Neural cell (in vitro differentiated cells): Measurements from ENCODE around the gene POLR1B. TPM values are rescaled to one million over a fixed set of nuclear protein-coding genes. Genes with fewer than 3 reads are reported as not detected.

Experiments
- H2AFZ ChIP-seq: fragments of 200-600, 300-800 bp; sonication (generic), shearing (Covaris generic); 2 replicates; pipeline ENCODE4 v1.6.0; 2014; ENCODE audit warnings: low read depth, mild to moderate bottlenecking, antibody characterized with exemption, low read length, moderate library complexity
- H3F3A ChIP-seq: fragments of 200-600 bp; shearing (Covaris generic); 2 replicates; pipeline ENCODE4 v1.6.1; 2016; ENCODE audit warnings: mild to moderate bottlenecking, moderate library complexity, mixed read lengths, antibody characterized with exemption, low read length; ENCODE audit not compliant: insufficient read depth, poor library complexity, severe bottlenecking
- H3K27ac ChIP-seq: fragments of 200-600, 300-800 bp; sonication (generic), shearing (Covaris generic); 2 replicates; pipeline ENCODE4 v1.5.1; 2014; ENCODE audit warnings: mild to moderate bottlenecking, low read length, moderate library complexity
- H3K27me3 ChIP-seq: fragments of 300-800, 200-600 bp; sonication (generic), shearing (Covaris generic); 2 replicates; pipeline ENCODE4 v1.6.0; 2014; ENCODE audit warnings: mild to moderate bottlenecking, low read depth, low read length, moderate library complexity; ENCODE audit not compliant: insufficient read depth
- H3K36me3 ChIP-seq: fragments of 300-800, 200-600 bp; sonication (generic), shearing (Covaris generic); 2 replicates; pipeline ENCODE4 v1.5.1; 2014; ENCODE audit warnings: mild to moderate bottlenecking, antibody characterized with exemption, low read length, moderate library complexity; ENCODE audit not compliant: insufficient read depth
- H3K4me2 ChIP-seq: fragments of 300-800, 200-600 bp; sonication (generic), shearing (Covaris generic); 2 replicates; pipeline ENCODE4 v1.6.0; 2014; ENCODE audit warnings: mild to moderate bottlenecking, low read length
- H3K4me3 ChIP-seq: fragments of 300-800, 200-600 bp; sonication (generic), shearing (Covaris generic); 2 replicates; pipeline ENCODE4 v1.5.1; 2014; ENCODE audit warnings: mild to moderate bottlenecking, low read length, moderate library complexity
- H3K79me2 ChIP-seq: fragments of 200-600 bp; shearing (Covaris generic); replicated peaks from 2 replicates; pipeline ENCODE4 v1.6.0; 2014; ENCODE audit warnings: mild to moderate bottlenecking, low read length, moderate library complexity; ENCODE audit not compliant: insufficient read depth
- H3K9ac ChIP-seq: fragments of 300-800, 200-600 bp; sonication (generic), shearing (Covaris generic); 2 replicates; pipeline ENCODE4 v1.6.1; 2016; ENCODE audit warnings: mild to moderate bottlenecking, low read length, mixed read lengths
- H3K9me2 ChIP-seq: fragments of 200-600 bp; shearing (Covaris generic); 2 replicates; pipeline ENCODE4 v1.6.1; 2016; ENCODE audit warnings: mild to moderate bottlenecking, low read length, mixed read lengths; ENCODE audit not compliant: insufficient read depth
- H3K9me3 ChIP-seq: fragments of 200-600, 300-800 bp; sonication (generic), shearing (Covaris generic); 2 replicates; pipeline ENCODE4 v1.6.1; 2016; ENCODE audit warnings: mild to moderate bottlenecking, mixed run types, low read length, moderate library complexity, mixed read lengths
- H4K20me1 ChIP-seq: fragments of 200-600 bp; shearing (Covaris generic); 2 replicates; pipeline ENCODE4 v1.6.1; 2016; ENCODE audit warnings: mild to moderate bottlenecking, mixed run types; ENCODE audit not compliant: insufficient read depth
- EP300 ChIP-seq: fragments of 450-650 bp; conservative IDR thresholded peaks from 2 replicates; pipeline ENCODE4 v1.6.1; 2014; ENCODE audit warnings: antibody characterized with exemption, mild to moderate bottlenecking, moderate library complexity; ENCODE audit not compliant: poor library complexity, severe bottlenecking
- EZH2 ChIP-seq: fragments of 200-600, 300-800 bp; shearing (Covaris generic), sonication (generic); IDR thresholded peaks from 2 replicates; pipeline ENCODE4 v1.6.1; 2014; ENCODE audit warnings: antibody characterized with exemption, low read length, borderline replicate concordance, mild to moderate bottlenecking; ENCODE audit not compliant: insufficient read depth, poor library complexity, severe bottlenecking
- MXI1 ChIP-seq: fragments of 450-650 bp; conservative IDR thresholded peaks from 2 replicates; pipeline ENCODE4 v1.6.1; 2014; ENCODE audit warnings: antibody characterized with exemption, mild to moderate bottlenecking; ENCODE audit not compliant: poor library complexity, severe bottlenecking
- POLR2AphosphoS5 ChIP-seq: IDR thresholded peaks from 2 replicates; pipeline ENCODE4 v1.6.1; 2012
- RAD21 ChIP-seq: fragments of 450-650 bp; conservative IDR thresholded peaks from 2 replicates; pipeline ENCODE4 v1.6.1; 2014; ENCODE audit warnings: antibody characterized with exemption, mild to moderate bottlenecking, moderate library complexity
- SMC3 ChIP-seq: fragments of 450-650 bp; conservative IDR thresholded peaks from 2 replicates; pipeline ENCODE4 v1.6.1; 2014; ENCODE audit warnings: antibody characterized with exemption, mild to moderate bottlenecking, moderate library complexity; ENCODE audit not compliant: poor library complexity
- TAF1 ChIP-seq: IDR thresholded peaks from 2 replicates; pipeline ENCODE4 v1.6.1; 2012; ENCODE audit warnings: low read depth
- polyA plus RNA-seq: library from polyadenylated mRNA; depleted of rRNA; stranded (reverse); fragments of >200 nt; gene quantifications from 2 replicates; pipeline ENCODE4 v1.2.3, GENCODE V29; 2014
- TF ChIP-seq, protein P1 (sequence below): fragments of 450-650 bp; IDR thresholded peaks from 2 replicates; pipeline ENCODE4 v1.5.1; 2014; ENCODE audit warnings: antibody characterized with exemption, mild to moderate bottlenecking, moderate library complexity; ENCODE audit not compliant: poor library complexity, severe bottlenecking
- TF ChIP-seq, protein P2 (sequence below): IDR thresholded peaks from 2 replicates; pipeline ENCODE4 v1.6.1; 2012; ENCODE audit warnings: borderline replicate concordance

POLR1B gene
- polyA plus RNA-seq, 1 donor from 2014 or later = 9.8 TPM

DNA sequence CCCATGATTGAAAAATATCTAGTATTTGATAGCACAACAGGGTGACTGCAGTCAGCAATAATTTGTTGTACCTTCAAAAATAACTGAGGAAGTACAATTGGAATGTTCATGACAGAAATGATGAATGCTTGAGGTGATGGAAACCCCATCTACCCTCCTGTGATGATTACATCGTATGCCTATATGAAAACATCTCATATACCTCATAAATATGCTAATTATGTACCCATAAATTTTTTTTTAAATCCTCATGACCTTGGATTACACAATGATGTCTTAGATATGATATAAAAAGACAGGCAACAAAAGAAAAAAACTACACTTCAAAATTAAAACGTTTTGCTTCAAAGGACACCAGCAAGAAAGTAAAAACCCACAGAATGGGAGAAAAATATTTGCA is 1.4 kb upstream of the POLR1B start:
- no peaks in the 10 kb centered on the region for H3K9me2 ChIP-seq
- peak overlapping the region; percentile 86 for H3K4me3 ChIP-seq
- no peaks in the 10 kb centered on the region for H3K27me3 ChIP-seq
- H4K20me1 ChIP-seq = no peaks in the 10 kb centered on the region
- H2AFZ ChIP-seq = no peak overlapping the region
- no peaks in the 10 kb centered on the region for H3K36me3 ChIP-seq
- TF ChIP-seq EZH2 (no peak), RAD21 (no peak), TAF1 (no peak), SMC3 (no peak), MXI1 (no peak), POLR2AphosphoS5 (no peak), EP300 (no peak)
- TF ChIP-seq, protein P1, sequence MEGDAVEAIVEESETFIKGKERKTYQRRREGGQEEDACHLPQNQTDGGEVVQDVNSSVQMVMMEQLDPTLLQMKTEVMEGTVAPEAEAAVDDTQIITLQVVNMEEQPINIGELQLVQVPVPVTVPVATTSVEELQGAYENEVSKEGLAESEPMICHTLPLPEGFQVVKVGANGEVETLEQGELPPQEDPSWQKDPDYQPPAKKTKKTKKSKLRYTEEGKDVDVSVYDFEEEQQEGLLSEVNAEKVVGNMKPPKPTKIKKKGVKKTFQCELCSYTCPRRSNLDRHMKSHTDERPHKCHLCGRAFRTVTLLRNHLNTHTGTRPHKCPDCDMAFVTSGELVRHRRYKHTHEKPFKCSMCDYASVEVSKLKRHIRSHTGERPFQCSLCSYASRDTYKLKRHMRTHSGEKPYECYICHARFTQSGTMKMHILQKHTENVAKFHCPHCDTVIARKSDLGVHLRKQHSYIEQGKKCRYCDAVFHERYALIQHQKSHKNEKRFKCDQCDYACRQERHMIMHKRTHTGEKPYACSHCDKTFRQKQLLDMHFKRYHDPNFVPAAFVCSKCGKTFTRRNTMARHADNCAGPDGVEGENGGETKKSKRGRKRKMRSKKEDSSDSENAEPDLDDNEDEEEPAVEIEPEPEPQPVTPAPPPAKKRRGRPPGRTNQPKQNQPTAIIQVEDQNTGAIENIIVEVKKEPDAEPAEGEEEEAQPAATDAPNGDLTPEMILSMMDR = no peak
- TF ChIP-seq, protein P2, sequence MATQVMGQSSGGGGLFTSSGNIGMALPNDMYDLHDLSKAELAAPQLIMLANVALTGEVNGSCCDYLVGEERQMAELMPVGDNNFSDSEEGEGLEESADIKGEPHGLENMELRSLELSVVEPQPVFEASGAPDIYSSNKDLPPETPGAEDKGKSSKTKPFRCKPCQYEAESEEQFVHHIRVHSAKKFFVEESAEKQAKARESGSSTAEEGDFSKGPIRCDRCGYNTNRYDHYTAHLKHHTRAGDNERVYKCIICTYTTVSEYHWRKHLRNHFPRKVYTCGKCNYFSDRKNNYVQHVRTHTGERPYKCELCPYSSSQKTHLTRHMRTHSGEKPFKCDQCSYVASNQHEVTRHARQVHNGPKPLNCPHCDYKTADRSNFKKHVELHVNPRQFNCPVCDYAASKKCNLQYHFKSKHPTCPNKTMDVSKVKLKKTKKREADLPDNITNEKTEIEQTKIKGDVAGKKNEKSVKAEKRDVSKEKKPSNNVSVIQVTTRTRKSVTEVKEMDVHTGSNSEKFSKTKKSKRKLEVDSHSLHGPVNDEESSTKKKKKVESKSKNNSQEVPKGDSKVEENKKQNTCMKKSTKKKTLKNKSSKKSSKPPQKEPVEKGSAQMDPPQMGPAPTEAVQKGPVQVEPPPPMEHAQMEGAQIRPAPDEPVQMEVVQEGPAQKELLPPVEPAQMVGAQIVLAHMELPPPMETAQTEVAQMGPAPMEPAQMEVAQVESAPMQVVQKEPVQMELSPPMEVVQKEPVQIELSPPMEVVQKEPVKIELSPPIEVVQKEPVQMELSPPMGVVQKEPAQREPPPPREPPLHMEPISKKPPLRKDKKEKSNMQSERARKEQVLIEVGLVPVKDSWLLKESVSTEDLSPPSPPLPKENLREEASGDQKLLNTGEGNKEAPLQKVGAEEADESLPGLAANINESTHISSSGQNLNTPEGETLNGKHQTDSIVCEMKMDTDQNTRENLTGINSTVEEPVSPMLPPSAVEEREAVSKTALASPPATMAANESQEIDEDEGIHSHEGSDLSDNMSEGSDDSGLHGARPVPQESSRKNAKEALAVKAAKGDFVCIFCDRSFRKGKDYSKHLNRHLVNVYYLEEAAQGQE = no peak
- no peak overlapping the region for H3K27ac ChIP-seq
- no peak overlapping the region for H3K9ac ChIP-seq
- H3K4me2 ChIP-seq = no peak overlapping the region
- H3F3A ChIP-seq = no peaks in the 10 kb centered on the region
- peaks cover 14% of the 10 kb centered on the region for H3K79me2 ChIP-seq
- H3K9me3 ChIP-seq = no peaks in the 10 kb centered on the region

DNA sequence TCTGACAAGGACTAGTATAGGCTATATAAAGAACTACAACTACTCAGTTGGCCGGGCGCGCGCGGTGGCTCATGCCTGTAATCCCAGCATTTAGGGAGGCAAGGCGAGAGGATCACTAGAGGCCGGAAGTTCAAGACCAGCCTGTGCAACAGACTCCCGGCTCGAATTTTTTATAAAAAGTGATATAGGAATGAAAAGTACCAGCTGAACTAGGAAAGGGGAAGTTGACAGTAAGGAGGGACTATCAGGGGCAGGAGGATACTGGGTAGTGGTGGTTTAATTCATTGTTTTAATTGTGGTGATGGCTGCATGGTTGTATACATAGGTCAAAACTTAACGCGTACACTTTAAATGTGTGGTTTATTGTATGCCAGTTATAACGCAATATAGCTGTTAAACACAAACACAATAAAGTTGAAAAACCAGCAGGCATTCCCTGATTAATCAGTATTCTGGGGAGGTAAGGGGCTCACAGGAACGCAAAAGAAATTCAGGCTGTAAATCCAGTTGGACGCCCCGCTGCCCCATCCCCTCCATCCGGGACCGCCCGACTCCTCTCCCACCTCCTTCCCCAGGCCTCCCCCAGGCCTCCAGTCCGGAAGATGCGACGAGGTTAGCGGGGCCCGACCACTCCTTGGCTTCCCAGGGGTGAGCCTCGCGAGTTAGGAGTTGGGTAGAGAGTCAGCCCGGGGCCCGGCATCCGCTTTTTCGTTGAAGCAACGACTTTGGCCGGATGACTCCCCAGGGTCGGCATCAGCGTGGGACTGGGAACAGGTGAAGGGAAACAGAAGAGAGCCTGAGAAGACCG is 746 bp upstream of the POLR1B start:
- Histone ChIP-seq H3K9me2 (no peaks in the 10 kb centered on the region), H3K79me2 (peaks cover 14% of the 10 kb centered on the region), H3K36me3 (no peaks in the 10 kb centered on the region), H3K4me3 (peak overlapping the region; percentile 86), H3K9ac (peak overlapping the region; percentile 70), H4K20me1 (no peaks in the 10 kb centered on the region), H3K9me3 (no peaks in the 10 kb centered on the region), H3K27ac (peak overlapping the region; percentile 61), H3K27me3 (no peaks in the 10 kb centered on the region), H3F3A (no peaks in the 10 kb centered on the region), H3K4me2 (peak overlapping the region; percentile 35), H2AFZ (peak overlapping the region; percentile 62)
- TF ChIP-seq, protein P2 = no peak
- TF ChIP-seq MXI1 (no peak), EZH2 (no peak), RAD21 (no peak), TAF1 (no peak), POLR2AphosphoS5 (no peak), SMC3 (no peak), EP300 (no peak)
- TF ChIP-seq, protein P1 = no peak
